SJSA1 (cell line): ENCODE measurements around the gene ZNF718. TPM values are rescaled to one million over a fixed set of nuclear protein-coding genes. Genes with fewer than 3 reads are reported as not detected.

Source experiments
- total RNA-seq: library from RNA; depleted of rRNA; stranded (reverse); fragments of >200 nt; shearing (Covaris generic); gene quantifications from 2 replicates; pipeline ENCODE4 v1.2.3, GENCODE V29; 2014; rRNA removed

Gene ZNF718
- total RNA-seq, 1 experiment from 2014 or later = 0.05 TPM

Other genes starting within 250 kb of the ZNF718 start
- 3.0 and 7.8 TPM in 2 replicates for gene ZNF595, start 71.2 kb upstream of the ZNF718 start, total RNA-seq
- gene ZNF732, start 181.0 kb downstream of the ZNF718 start, total RNA-seq = not detected in 2 replicates
- 0.68 and 1.0 TPM in 2 replicates for gene ZNF141, start 213.3 kb downstream of the ZNF718 start, total RNA-seq